ENCODE results near the gene PDE11A.

GRCh38 chr2:178114462-178114861, 41.9 kb upstream of the PDE11A start:
- TF ChIP-seq CTCF (IDR thresholded peaks at IDR 0.05) (no peak), POLR2AphosphoS5 (IDR thresholded peaks at IDR 0.05) (no peak), POLR2A (IDR thresholded peaks at IDR 0.05) (no peak)
